OCI-LY3 (cell line): ENCODE measurements around the gene QRICH1.

Experiments used
- H2AFZ ChIP-seq: fragments of 200-600, 300-600 bp; shearing (Covaris generic); 2 replicates; pipeline ENCODE4 v1.6.0; 2014; ENCODE audit warnings: antibody characterized with exemption, low read depth, low read length
- H3K27ac ChIP-seq: fragments of 200-600, 300-600 bp; sonication (generic); 2 replicates; pipeline ENCODE4 v1.5.1; 2014; ENCODE audit warnings: mild to moderate bottlenecking, low read length, moderate library complexity, mixed read lengths
- H3K27me3 ChIP-seq: fragments of 200-600, 300-600 bp; sonication (generic); 2 replicates; pipeline ENCODE4 v1.6.1; 2014; ENCODE audit warnings: low read depth, low read length, mixed read lengths
- H3K36me3 ChIP-seq: fragments of 200-600, 300-600 bp; sonication (generic); replicated peaks from 2 replicates; pipeline ENCODE3; 2014; ENCODE audit warnings: low read depth, low read length, mixed read lengths
- H3K4me1 ChIP-seq: fragments of 300-600, 200-600 bp; sonication (generic); 2 replicates; pipeline ENCODE4 v1.6.1; 2014; ENCODE audit warnings: low read length, mixed read lengths
- H3K4me2 ChIP-seq: fragments of 200-600, 300-600 bp; sonication (generic); 2 replicates; pipeline ENCODE4 v1.6.1; 2014; ENCODE audit warnings: low read length, mixed read lengths
- H3K4me3 ChIP-seq: fragments of 300-600, 200-600 bp; sonication (generic); 2 replicates; pipeline ENCODE4 v1.5.1; 2014; ENCODE audit warnings: antibody characterized with exemption, mild to moderate bottlenecking, low read length, moderate library complexity
- H3K79me2 ChIP-seq: fragments of 300-600, 200-600 bp; shearing (Covaris generic); 2 replicates; pipeline ENCODE4 v1.6.1; 2014; ENCODE audit warnings: mild to moderate bottlenecking, low read length, mixed read lengths
- H3K9ac ChIP-seq: fragments of 300-600, 200-600 bp; shearing (Covaris generic); 2 replicates; pipeline ENCODE4 v1.6.0; 2014; ENCODE audit warnings: mild to moderate bottlenecking, low read length, moderate library complexity
- H3K9me3 ChIP-seq: fragments of 200-600, 300-600 bp; shearing (Covaris generic); 2 replicates; pipeline ENCODE4 v1.6.1; 2014; ENCODE audit warnings: low read length, mixed read lengths; ENCODE audit not compliant: insufficient read depth
- H4K20me1 ChIP-seq: fragments of 200-600, 300-600 bp; sonication (generic); 2 replicates; pipeline ENCODE4 v1.6.1; 2016; ENCODE audit warnings: low read length, mixed read lengths; ENCODE audit not compliant: insufficient read depth
- EZH2phosphoT487 ChIP-seq: fragments of 200-600 bp; shearing (Covaris generic); IDR thresholded peaks from 2 replicates; pipeline ENCODE4 v1.6.1; 2018; ENCODE audit warnings: antibody characterized with exemption, mixed run types, low read depth
- TF ChIP-seq, protein P1 (sequence below): fragments of 200-600, 300-600 bp; sonication (generic); IDR thresholded peaks from 2 replicates; pipeline ENCODE4 v1.5.1; 2014; ENCODE audit warnings: antibody characterized with exemption, low read length, low read depth

The QRICH1 gene

DNA sequence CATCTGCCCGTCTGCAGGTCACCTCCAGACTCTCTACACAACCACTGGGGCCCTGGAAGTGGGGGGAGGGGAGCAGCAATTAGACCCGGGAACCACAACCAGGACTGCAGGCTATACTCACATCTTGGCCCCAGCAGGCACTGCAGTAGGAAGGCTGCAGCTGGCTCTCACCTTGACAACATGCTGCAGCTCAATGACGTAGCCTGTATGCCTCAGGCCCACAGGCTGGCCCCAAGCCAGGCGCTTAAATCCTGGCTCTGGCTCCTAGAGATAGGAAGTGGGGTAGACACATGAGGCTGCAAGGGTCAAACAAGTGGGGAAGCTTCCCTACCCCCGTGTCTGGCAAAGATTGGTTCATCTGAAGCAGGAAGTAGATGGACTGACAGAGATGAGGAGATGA lies 4.6 kb upstream of the QRICH1 start:
- Histone ChIP-seq H3K4me1 (peaks cover 5% of the 10 kb centered on the region), H3K4me2 (no peak overlapping the region), H3K27me3 (no peaks in the 10 kb centered on the region), H2AFZ (no peak overlapping the region), H3K9ac (no peak overlapping the region), H4K20me1 (no peaks in the 10 kb centered on the region), H3K27ac (no peak overlapping the region), H3K79me2 (peaks cover 5% of the 10 kb centered on the region), H3K4me3 (no peak overlapping the region), H3K9me3 (no peaks in the 10 kb centered on the region), H3K36me3 (peaks cover 53% of the 10 kb centered on the region)
- TF ChIP-seq, protein P1, sequence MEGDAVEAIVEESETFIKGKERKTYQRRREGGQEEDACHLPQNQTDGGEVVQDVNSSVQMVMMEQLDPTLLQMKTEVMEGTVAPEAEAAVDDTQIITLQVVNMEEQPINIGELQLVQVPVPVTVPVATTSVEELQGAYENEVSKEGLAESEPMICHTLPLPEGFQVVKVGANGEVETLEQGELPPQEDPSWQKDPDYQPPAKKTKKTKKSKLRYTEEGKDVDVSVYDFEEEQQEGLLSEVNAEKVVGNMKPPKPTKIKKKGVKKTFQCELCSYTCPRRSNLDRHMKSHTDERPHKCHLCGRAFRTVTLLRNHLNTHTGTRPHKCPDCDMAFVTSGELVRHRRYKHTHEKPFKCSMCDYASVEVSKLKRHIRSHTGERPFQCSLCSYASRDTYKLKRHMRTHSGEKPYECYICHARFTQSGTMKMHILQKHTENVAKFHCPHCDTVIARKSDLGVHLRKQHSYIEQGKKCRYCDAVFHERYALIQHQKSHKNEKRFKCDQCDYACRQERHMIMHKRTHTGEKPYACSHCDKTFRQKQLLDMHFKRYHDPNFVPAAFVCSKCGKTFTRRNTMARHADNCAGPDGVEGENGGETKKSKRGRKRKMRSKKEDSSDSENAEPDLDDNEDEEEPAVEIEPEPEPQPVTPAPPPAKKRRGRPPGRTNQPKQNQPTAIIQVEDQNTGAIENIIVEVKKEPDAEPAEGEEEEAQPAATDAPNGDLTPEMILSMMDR = no peak
- TF ChIP-seq EZH2phosphoT487 = no peak

DNA sequence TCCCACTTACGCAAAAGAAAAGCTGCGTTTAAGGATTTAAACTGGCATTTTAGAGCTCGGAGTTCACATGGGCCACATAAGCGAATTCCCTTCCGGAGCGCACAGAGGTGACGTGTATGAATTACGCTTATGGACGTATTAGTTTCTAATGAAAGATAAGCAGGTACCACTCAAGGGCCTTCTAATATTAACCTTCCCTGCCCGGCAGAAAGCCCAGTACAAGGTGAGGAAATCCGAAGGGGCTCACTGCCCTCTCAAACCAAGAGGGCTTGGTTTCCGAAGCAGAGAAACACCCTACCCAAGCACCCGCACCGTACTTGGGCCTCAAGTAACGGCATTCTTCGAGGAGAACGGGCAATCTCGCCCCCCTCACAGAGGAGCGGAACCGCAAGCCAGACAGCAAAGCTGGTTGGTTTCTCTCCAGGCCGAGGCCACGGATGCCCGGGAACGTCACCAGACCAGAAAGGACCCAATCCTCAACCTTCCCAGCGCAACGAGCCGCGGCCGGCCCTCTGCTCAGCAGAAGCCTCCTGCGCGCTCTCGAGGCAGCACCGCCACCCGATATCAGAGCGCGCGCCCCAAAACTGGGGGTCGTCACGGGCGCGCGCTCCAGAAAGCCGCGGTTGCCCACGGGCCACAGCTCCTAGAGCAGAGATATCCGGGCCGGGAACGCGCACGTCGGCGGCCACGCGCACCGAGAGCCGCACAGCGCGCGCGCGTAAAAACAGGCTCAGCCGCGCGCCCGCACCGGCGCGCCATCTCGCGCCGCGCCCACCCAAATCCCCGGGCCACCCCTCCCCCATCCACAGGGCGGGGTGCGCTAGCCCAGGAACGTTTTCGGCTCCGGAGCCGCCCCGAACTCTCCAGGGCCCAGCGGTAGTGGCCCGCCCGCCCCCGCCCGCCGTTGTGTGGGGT lies 676 bp downstream of the QRICH1 start:
- Histone ChIP-seq H3K9me3 (no peaks in the 10 kb centered on the region), H3K4me3 (peak overlapping the region; percentile 81), H3K79me2 (peaks cover 53% of the 10 kb centered on the region), H3K4me2 (peak overlapping the region; percentile 88), H2AFZ (peak overlapping the region; percentile 7; the same call in 1 of the 2 replicates), H4K20me1 (peaks cover 21% of the 10 kb centered on the region; the same call in 1 of the 2 replicates), H3K27me3 (no peaks in the 10 kb centered on the region), H3K27ac (peak overlapping the region; percentile 83), H3K9ac (peak overlapping the region; percentile 87), H3K4me1 (peaks cover 10% of the 10 kb centered on the region), H3K36me3 (peaks cover 23% of the 10 kb centered on the region)
- no peak for TF ChIP-seq EZH2phosphoT487
- TF ChIP-seq, protein P1 = no peak

DNA sequence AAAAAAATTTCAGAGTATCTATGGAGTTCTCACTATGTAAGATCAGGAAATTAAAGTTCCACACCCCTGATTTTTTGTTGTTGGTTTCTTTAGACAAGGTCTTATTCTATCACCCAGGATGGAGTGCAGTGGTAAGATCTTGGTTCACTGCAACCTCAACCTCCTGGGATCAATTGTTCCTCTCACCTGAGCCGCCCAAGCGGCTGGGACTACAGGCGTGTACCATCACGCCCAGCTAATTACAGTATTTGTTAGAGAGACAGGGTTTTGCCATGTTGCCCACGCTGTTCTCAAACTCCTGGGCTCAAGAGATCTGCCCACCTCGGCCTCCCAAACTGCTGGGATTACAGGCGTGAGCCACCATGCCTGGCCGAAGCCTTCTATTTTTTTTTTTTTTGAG lies 12.4 kb downstream of the QRICH1 start:
- Histone ChIP-seq H3K27ac (no peak overlapping the region), H4K20me1 (peaks cover 28% of the 10 kb centered on the region)

DNA sequence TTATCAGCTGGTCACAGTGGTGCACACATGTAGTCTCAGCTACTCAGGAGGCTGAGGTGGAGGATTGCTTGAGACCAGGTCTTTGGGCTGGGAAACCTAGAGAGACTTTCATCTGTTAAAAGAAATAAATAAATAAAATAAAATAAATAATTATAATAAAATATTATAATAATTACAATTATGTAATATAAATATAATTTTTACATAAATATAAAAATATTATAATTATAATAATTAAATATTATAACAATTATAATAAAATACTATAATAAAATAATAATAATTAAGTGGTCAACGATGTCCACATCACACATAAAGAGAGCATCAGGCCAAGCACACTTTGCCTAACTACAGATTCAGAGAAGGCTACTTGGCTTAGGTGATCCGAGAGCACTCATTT lies 14.6 kb downstream of the QRICH1 start:
- Histone ChIP-seq H2AFZ (no peak overlapping the region), H3K9me3 (no peaks in the 10 kb centered on the region), H3K79me2 (peaks cover 76% of the 10 kb centered on the region), H3K27ac (no peak overlapping the region), H3K4me1 (peaks cover 2% of the 10 kb centered on the region; the same call in 1 of the 2 replicates), H3K27me3 (no peaks in the 10 kb centered on the region), H4K20me1 (peaks cover 22% of the 10 kb centered on the region), H3K9ac (no peak overlapping the region), H3K4me3 (no peak overlapping the region), H3K4me2 (no peak overlapping the region), H3K36me3 (peaks cover 25% of the 10 kb centered on the region)
- TF ChIP-seq, protein P1 = no peak
- TF ChIP-seq EZH2phosphoT487 = no peak

More for the DNA sequence above, 12.4 kb downstream of the QRICH1 start:
- H3K36me3 ChIP-seq = peaks cover 19% of the 10 kb centered on the region
- H3K79me2 ChIP-seq = peaks cover 94% of the 10 kb centered on the region
- TF ChIP-seq, protein P1 = no peak
- TF ChIP-seq EZH2phosphoT487 = no peak
- no peak overlapping the region for H3K9ac ChIP-seq
- H3K9me3 ChIP-seq = no peaks in the 10 kb centered on the region
- no peaks in the 10 kb centered on the region for H3K27me3 ChIP-seq
- H3K4me3 ChIP-seq = no peak overlapping the region
- H3K4me2 ChIP-seq = no peak overlapping the region
- no peak overlapping the region for H2AFZ ChIP-seq
- H3K4me1 ChIP-seq = peaks cover 2% of the 10 kb centered on the region; the same call in 1 of the 2 replicates
